ENCODE data around the gene TCAF1.
"Not testable (repeated sequence)": the region's sequence is repeated elsewhere in the genome, so short reads cannot be mapped to it uniquely, and the experiment has no call there.

GRCh38 chr7:143824295-143825135, 77.5 kb downstream of the TCAF1 start:
- TF ChIP-seq, protein P1, sequence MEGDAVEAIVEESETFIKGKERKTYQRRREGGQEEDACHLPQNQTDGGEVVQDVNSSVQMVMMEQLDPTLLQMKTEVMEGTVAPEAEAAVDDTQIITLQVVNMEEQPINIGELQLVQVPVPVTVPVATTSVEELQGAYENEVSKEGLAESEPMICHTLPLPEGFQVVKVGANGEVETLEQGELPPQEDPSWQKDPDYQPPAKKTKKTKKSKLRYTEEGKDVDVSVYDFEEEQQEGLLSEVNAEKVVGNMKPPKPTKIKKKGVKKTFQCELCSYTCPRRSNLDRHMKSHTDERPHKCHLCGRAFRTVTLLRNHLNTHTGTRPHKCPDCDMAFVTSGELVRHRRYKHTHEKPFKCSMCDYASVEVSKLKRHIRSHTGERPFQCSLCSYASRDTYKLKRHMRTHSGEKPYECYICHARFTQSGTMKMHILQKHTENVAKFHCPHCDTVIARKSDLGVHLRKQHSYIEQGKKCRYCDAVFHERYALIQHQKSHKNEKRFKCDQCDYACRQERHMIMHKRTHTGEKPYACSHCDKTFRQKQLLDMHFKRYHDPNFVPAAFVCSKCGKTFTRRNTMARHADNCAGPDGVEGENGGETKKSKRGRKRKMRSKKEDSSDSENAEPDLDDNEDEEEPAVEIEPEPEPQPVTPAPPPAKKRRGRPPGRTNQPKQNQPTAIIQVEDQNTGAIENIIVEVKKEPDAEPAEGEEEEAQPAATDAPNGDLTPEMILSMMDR (conservative IDR thresholded peaks at IDR 0.05 in 1 of 2, IDR thresholded peaks at IDR 0.05 in 1 of 2; ENCODE audit: extremely low read depth in 1 of 2, insufficient read depth in 1 of 2, low read depth in 1 of 2, low read length in 2 of 2) = not testable (repeated sequence)
- TF ChIP-seq EZH2 (IDR thresholded peaks at IDR 0.05; ENCODE audit: borderline replicate concordance, low read length) = not testable (repeated sequence)

Data from mammary epithelial cell (primary cell).